Activated CD4-positive, alpha-beta T cell treated with anti-CD3 and anti-CD28 coated beads, Interleukin-2, amount 50 U/mL, for 4 hours (primary cell): ENCODE data around the gene SF3A2.

Experiments
- DNase-seq, 2 experiments: peaks; one replicate each; pipeline ENCODE4 v3.0.0-alpha.2; 2020

Gene SF3A2

GRCh38 chr19:2207991-2208860, 28.4 kb upstream of the SF3A2 start:
- DNase-seq: peak in 1 of 2 experiments; percentile 21

- no peak for DNase-seq
These were observed 27.6 kb upstream of the SF3A2 start for GRCh38 chr19:2208975-2209374.

GRCh38 chr19:2209408-2209807, 27.2 kb upstream of the SF3A2 start:
- no peak for DNase-seq

- DNase-seq: no peak
These were observed 26.4 kb upstream of the SF3A2 start for GRCh38 chr19:2210206-2210605.

- DNase-seq: no peak
These were observed 25.5 kb upstream of the SF3A2 start for GRCh38 chr19:2210987-2211740.

- DNase-seq: no peak
These were observed 23.5 kb upstream of the SF3A2 start for GRCh38 chr19:2212861-2213711.

GRCh38 chr19:2213799-2214198, 22.8 kb upstream of the SF3A2 start:
- no peak for DNase-seq

GRCh38 chr19:2214251-2214650, 22.4 kb upstream of the SF3A2 start:
- no peak for DNase-seq

GRCh38 chr19:2215281-2215751, 21.3 kb upstream of the SF3A2 start:
- DNase-seq: peak in 1 of 2 experiments; percentile 8

- no peak for DNase-seq
These were observed 20.0 kb upstream of the SF3A2 start for GRCh38 chr19:2216361-2217225.

GRCh38 chr19:2217591-2217990, 19.0 kb upstream of the SF3A2 start:
- DNase-seq: no peak

GRCh38 chr19:2219726-2220125, 16.9 kb upstream of the SF3A2 start:
- no peak for DNase-seq

- no peak for DNase-seq
These were observed 15.3 kb upstream of the SF3A2 start for GRCh38 chr19:2221250-2221831.

- no peak for DNase-seq
These were observed 14.7 kb upstream of the SF3A2 start for GRCh38 chr19:2221918-2222317.

- no peak for DNase-seq
These were observed 13.2 kb upstream of the SF3A2 start for GRCh38 chr19:2223391-2223790.

- no peak for DNase-seq
These were observed 12.7 kb upstream of the SF3A2 start for GRCh38 chr19:2223959-2224358.

- DNase-seq: no peak
These were observed 11.8 kb upstream of the SF3A2 start for GRCh38 chr19:2224754-2225349.

GRCh38 chr19:2225415-2226050, 11.1 kb upstream of the SF3A2 start:
- DNase-seq: no peak

GRCh38 chr19:2226051-2226839, 10.4 kb upstream of the SF3A2 start:
- DNase-seq: no peak

- DNase-seq: no peak
These were observed 9.7 kb upstream of the SF3A2 start for GRCh38 chr19:2226840-2227360.
